Right forelimb (tissue), 1 donor: ENCODE measurements around the gene WFDC8.

ENCODE experiments used
- DNase-seq: peaks from one replicate; pipeline ENCODE4 v3.0.0-alpha.2; 2018

Gene WFDC8

GRCh38 chr20:45547206-45547770 is 31.8 kb downstream of the WFDC8 start, which contains the start of gene EPPIN:
Gene EPPIN (minus strand): TSS chr20:45547401. CDS start chr20:45547357, 44 bp downstream.
- DNase-seq = no peak

- no peak for DNase-seq
These were observed 33.2 kb downstream of the WFDC8 start for GRCh38 chr20:45545754-45546453.

- no peak for DNase-seq
These were observed 33.7 kb downstream of the WFDC8 start for GRCh38 chr20:45545351-45545750.

GRCh38 chr20:45539382-45539781 is 39.7 kb downstream of the WFDC8 start, which contains the start of gene WFDC6:
Gene WFDC6 (minus strand): TSS chr20:45539482. CDS start chr20:45539407, 75 bp downstream.
- no peak for DNase-seq

- no peak for DNase-seq
These were observed 40.8 kb downstream of the WFDC8 start for GRCh38 chr20:45538209-45538799.

GRCh38 chr20:45527294-45527693 is 51.8 kb downstream of the WFDC8 start:
- DNase-seq = no peak

GRCh38 chr20:45523821-45524220 is 55.3 kb downstream of the WFDC8 start:
- DNase-seq = no peak

- no peak for DNase-seq
These were observed 60.8 kb downstream of the WFDC8 start for GRCh38 chr20:45518282-45518681.

GRCh38 chr20:45515147-45515913 is 63.8 kb downstream of the WFDC8 start, which contains the start of gene SPINT3:
Gene SPINT3 (minus strand): TSS chr20:45515622. CDS start chr20:45515608, 14 bp downstream.
- DNase-seq = no peak

- no peak for DNase-seq
These were observed 68.7 kb downstream of the WFDC8 start for GRCh38 chr20:45510242-45510862.

- no peak for DNase-seq
These were observed 70.0 kb downstream of the WFDC8 start for GRCh38 chr20:45509091-45509490.

GRCh38 chr20:45508068-45508886 is 70.8 kb downstream of the WFDC8 start:
- no peak for DNase-seq

- DNase-seq = no peak
These were observed 71.9 kb downstream of the WFDC8 start for GRCh38 chr20:45507011-45507820.

- no peak for DNase-seq
These were observed 72.7 kb downstream of the WFDC8 start for GRCh38 chr20:45506398-45506797.

- no peak for DNase-seq
These were observed 75.7 kb downstream of the WFDC8 start for GRCh38 chr20:45503403-45503802.

GRCh38 chr20:45502561-45502960 is 76.5 kb downstream of the WFDC8 start:
- no peak for DNase-seq
